Fibroblast of pulmonary artery (primary cell): ENCODE measurements around the gene INMT.

ENCODE experiments used
- DNase-seq: peaks from one replicate; pipeline ENCODE4 v3.0.0-alpha.2; 2010; ENCODE audit warnings: low read depth
- H3K4me3 ChIP-seq: replicated peaks from 2 replicates; pipeline ENCODE4 v1.5.1; 2011; ENCODE audit warnings: low read depth, mild to moderate bottlenecking, control low read depth, low read length, moderate library complexity
- CTCF ChIP-seq: IDR thresholded peaks from 2 replicates; pipeline ENCODE4 v1.5.1; 2011; ENCODE audit warnings: mild to moderate bottlenecking, control low read depth, low read length, inconsistent platforms; ENCODE audit errors: missing control alignments

Gene INMT

GRCh38 chr7:30799976-30800661 is 48.2 kb downstream of the INMT start:
- no peak for DNase-seq
- H3K4me3 ChIP-seq, result no peak overlapping the region
- TF ChIP-seq CTCF, result no peak

DNA sequence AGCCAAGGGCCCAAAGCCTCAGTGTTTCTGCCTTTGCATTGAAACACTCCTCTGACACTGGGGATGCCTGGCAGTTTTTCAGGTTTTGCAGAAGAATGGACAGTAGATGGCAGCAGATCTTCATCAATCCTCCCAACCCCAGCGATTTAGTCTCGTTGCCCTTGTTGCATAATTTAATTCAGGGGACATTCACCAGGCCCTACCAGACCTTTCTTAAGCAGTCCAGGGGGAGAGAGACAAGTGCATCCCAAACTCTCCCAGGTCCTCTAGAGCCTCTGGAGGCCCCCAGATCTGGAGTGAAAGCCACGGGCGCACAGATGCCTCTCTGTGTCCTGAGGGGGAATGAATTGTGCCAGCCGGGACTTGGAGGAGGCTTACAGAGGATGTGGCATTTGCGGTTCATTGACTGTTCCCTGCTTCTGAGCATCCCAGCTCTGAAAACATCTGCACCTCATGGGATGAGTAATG is 48.9 kb downstream of the INMT start:
- H3K4me3 ChIP-seq, result no peak overlapping the region
- TF ChIP-seq CTCF, result peak; percentile 74
- DNase-seq, result peak; percentile 90

- no peak for TF ChIP-seq CTCF
- H3K4me3 ChIP-seq, result no peak overlapping the region
- DNase-seq, result no peak
Measured at GRCh38 chr7:30802812-30803211, 50.9 kb downstream of the INMT start.

DNA sequence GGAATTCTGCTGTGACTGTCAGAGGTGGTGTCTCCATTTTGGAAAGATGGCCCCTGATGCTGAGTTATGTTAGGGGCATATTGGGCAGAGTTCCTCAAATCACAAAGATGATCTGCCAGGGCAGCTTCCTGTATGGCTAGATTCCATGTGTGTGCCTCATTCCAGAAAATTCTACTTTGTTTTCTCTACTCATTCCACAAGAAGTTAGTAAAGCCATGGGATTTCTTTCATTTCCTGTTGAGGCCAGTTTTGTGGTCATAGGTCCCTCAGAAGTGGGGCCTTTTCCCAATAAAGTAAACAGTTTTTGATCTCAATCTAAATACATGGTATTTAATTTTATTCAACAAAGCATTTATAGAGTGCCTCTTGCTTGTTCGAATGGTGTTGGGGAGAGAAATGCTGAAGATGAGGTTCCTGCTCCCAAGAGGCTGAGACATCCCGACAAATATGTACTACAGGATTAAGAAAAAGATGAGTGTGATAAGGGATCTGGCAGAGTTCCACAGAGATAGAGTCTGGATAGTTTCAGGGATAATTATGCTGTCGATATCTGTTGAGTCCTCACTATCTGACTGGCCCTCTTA is 52.2 kb downstream of the INMT start:
- peak; percentile 71 for DNase-seq
- H3K4me3 ChIP-seq, result no peak overlapping the region
- TF ChIP-seq CTCF, result no peak

DNA sequence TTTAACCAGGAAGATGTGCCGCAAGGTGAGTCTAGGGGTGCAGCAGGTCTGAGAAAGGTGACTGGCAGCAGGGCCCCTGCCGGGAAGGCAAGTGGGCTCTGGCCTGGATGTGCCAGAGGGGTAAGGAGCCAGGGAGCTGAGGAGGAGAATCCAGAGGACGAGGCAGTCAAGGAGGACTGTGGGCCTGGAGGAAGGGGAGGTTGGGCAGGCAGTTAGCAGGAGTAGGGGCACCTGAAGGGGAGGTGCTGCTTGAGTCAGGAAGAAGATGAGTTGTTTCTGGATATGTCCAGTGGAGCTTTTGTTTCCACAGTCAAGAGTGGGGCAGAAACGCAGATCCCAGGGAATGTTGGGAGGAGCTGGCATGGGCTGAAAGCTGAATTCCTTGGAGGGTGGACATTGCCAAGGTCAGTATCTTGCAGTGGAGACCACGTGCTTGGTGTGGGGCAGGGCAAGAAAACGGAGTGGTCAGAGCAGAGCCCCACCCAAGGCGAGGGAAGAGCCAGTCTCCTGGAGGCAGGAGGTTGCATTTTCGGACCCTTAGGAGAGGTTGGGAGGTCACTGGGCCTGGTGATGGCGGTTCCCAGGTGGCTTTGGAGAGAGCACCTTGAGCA is 53.3 kb downstream of the INMT start:
- DNase-seq, result no peak
- TF ChIP-seq CTCF, result no peak
- no peak overlapping the region for H3K4me3 ChIP-seq

DNA sequence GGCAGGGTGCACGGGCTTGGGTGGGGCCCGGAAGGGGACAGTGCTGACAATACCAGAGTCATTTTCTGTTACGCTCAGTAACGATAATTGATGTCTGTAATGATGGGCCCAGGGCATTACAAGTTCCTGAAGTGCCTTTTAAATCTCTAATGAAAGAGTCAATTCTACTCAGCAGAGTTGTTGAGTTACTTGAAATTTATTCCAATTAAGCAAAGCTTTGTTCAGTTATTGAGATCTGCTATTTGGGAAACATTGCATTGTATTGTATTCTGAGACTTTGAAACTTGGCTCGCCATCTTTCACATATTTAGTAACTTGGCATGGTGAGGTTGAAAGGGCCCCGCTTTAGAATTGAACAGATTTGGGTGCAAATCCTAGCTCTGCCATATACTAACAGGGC is 54.0 kb downstream of the INMT start:
- no peak for TF ChIP-seq CTCF
- no peak overlapping the region for H3K4me3 ChIP-seq
- DNase-seq, result no peak
